HG02840 (cell line): ENCODE measurements around the gene FBXO36.

Source experiments
- ATAC-seq: cut with Tn5 transposase; IDR thresholded peaks from one replicate; pipeline ENCODE4 v1.9.1; 2021; ENCODE audit warnings: mild to moderate bottlenecking, moderate library complexity, moderate number of reproducible peaks; ENCODE audit not compliant: unreplicated experiment, low FRiP score

The FBXO36 gene

DNA sequence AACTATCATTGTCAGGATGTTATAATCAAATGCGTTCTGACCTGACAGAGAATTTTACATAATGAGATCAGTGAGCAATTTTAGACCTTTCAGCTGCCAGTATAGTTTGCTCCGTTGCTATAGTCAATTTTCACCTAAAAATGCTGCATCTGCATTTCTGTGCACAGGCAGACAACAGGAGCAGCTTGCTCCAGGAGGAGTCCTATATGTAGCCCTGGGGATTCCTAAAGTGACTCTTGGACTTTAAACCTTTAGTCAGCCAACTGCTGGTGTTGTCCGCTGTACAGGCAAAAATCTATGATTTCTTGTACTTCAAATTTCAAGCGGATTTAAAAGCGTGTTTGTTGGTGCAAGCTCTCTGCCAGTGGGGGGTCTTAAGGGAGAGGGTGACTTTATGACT lies 120.7 kb downstream of the FBXO36 start:
- ATAC-seq: no peak

DNA sequence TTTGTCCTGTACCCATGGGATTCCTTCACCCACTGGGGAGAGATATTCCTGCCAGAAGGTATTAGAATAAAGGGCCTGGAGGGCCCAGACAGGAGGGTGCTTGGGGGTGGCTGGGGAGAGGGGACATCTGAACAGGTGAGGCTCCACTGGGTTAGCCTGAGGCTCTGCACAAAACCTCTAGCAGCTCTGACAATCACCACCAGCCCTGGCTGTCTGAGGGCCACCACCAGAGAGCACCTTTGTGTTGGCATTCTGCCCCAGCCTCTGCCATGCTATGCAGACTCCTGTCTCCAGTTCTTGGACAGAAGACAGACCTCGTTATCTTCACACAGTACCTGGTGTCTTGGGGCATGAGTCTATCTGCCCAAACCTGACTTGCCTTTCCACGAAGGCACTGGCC lies 121.2 kb downstream of the FBXO36 start:
- no peak for ATAC-seq

DNA sequence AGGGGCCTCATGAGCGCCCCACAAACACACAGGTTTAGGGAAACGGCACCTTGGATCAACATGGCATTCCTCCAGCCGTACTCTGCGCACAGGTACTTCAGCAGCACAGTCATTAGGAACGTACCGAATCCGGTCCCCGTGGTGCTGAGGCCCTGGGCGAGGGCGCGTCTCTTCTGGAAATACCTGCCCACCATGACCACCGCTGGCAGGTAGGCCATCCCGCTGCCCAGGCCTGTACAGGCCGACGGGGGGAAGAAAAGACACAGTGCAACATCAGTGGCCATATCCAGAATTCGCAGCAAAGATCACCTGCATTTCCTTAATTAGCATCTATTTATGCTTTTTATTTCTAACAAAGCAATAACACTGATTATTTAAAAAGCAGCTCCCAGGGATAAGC lies 124.2 kb downstream of the FBXO36 start:
- ATAC-seq: no peak

DNA sequence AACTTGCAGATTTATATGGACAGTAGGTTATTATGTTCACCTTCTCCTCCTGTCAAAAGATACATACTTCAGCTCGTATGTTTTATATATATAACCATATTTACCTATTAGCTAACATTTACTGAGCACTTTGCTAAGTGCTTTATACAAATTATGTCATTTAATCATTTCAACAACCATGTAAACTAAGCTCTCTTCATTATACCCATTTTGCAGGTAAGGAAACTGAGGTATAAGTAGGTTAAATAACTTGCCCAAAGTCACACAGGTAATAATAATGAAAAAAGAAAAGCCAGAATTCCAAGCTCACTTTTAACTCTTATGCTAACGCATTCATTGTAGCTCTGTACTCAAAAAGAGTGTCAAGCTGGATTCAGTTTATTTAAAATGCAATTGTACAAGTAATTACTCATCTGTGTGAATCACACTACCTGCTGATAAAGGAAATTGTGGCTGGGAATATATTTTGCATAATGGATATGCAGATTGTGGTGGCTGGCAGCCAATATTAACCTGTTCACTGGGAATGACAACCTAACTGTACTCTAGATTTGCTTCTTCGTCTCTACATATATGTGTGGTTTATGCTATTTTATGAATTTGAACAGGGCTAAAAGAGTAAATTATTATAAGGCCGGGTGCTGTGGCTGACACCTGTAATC lies 125.8 kb downstream of the FBXO36 start:
- ATAC-seq: no peak

DNA sequence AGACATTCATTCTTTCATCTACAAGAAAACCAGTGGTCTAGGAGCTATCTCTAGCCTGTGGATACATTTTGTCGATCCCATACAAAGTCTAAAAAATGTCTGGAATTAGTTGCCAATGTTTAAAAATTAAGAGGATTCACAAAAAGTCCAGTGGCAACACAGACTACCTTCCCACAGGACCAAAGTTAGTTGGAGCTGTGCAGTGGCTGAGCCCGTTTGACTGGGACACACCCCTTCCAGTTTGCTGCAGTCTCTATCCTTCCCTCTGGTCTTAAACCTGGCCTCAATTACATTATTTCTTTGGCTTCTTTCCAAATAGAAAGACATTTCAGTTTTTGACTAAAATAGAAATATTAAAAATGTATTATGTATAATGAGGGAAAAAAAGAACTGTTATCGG lies 127.8 kb downstream of the FBXO36 start:
- no peak for ATAC-seq

DNA sequence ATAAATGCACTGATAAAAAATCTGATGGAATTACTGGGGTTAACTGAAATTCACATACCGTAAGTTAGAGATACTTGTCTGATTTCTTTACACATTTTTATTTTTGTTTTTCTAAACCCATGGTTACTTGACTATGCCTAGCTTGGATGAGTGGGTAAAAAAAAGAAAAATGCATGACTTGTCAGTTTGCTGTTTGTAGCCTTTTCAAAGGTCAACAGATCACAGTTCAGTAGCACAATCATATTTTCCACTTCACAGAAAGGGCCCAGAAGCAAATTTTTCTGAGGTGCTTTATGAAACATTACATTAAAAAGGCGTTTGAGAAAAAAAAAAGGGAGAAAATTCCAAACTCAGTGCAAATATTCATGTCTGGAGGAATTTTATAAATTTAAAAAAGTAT lies 130.0 kb downstream of the FBXO36 start:
- ATAC-seq: no peak

DNA sequence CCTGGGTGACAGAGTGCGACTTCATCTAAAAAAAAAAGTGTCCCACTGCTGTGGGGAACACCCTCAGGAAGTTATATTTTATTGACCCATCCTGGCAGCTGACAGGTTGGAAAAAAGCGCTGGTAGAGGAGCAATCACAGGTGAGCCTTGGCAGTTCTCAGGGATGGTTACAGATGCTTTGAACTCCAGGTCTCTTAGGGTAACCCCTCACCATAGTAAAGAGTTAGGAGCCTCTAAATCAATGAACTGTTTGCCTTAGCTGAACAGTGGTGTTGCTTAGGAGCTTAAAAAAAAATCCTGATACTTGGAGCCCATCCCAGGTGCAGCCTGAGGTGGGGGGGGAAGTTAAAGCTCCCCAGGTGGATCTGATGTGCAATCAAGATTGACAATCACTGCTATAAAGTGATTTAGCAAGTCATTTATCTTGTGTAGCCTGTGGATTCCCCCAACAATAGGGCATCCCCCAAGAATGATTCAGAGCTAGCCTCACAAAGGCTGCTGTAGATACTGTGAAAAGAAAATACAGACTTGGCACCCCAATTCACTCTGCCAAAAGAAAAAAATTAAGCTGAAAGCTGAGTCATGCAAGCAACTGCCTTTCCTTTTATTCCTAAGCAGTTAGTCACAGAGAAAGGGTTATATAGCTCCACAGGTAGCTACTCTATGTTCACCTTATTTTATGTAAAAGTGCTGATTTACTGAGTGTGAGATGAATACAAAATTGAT lies 131.6 kb downstream of the FBXO36 start:
- ATAC-seq: no peak

DNA sequence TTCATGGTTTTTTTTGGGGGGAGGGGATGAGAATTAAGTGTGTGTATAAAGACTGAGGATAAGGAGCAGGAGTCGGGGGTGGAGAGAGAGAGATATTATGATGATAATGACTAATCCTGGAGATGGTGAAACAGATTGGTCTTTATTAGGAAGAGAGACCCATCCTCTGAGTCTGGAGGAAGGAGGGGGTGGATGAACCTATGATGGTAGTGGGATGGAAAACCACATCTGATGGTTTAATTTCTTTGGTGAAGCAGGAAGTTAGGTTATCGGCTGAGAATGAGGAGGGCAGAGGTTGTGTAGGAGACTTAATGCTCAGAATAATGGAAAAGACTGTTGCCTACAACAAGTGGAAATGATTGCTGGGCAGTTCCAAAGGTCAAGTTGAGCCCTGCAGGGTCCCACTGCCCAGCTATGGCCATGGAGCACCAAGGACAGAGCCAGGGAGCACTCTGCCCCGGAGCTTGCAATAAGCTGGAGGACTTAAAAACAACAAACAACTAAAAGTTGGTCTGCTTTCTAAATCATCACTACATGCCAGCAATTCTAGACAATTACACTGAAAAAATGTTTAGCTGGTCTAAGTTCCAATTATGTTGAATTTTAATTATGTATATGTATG lies 138.5 kb downstream of the FBXO36 start:
- ATAC-seq: no peak
